ENCODE measurements around the gene FAM184B.

DNA sequence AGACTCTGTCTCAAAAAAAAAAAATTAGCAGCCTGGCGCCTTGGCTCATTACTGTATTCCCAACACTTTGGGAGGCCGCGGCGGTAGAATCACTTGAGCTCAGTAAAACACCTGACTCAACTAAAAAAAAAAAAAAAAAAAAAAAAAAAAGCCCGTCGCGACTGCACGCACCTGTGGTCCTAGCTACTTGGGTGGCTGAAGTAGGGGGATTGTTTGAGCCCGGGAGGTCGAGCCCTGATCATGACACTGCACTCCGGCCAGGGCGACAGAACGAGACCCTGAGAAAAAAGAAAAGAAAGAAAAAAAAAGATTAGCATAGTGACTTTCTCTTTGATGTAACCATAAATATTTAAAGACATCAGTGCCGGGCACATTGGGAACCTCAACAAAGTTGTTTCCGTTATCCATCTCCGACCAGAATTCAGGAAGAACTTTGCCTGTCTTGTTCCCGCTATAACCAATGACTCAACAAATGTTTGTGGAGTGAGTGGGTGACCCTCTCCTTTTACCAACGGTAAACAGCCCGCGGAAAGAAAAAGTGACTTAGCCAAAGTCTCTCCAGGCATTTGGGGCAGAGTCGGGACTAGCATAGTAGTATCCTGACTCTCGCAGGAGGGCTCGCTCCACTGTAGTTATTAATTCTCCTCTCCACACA is 167.5 kb downstream of the FAM184B start:
- TF ChIP-seq, protein P1, sequence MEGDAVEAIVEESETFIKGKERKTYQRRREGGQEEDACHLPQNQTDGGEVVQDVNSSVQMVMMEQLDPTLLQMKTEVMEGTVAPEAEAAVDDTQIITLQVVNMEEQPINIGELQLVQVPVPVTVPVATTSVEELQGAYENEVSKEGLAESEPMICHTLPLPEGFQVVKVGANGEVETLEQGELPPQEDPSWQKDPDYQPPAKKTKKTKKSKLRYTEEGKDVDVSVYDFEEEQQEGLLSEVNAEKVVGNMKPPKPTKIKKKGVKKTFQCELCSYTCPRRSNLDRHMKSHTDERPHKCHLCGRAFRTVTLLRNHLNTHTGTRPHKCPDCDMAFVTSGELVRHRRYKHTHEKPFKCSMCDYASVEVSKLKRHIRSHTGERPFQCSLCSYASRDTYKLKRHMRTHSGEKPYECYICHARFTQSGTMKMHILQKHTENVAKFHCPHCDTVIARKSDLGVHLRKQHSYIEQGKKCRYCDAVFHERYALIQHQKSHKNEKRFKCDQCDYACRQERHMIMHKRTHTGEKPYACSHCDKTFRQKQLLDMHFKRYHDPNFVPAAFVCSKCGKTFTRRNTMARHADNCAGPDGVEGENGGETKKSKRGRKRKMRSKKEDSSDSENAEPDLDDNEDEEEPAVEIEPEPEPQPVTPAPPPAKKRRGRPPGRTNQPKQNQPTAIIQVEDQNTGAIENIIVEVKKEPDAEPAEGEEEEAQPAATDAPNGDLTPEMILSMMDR (IDR thresholded peaks at IDR 0.05; ENCODE audit: low read length) = no peak
- no peak for TF ChIP-seq EZH2 (optimal IDR thresholded peaks at IDR 0.05; ENCODE audit: low read depth, low read length)
